ENCODE data around the gene SMKR1.

SMKR1 gene

DNA sequence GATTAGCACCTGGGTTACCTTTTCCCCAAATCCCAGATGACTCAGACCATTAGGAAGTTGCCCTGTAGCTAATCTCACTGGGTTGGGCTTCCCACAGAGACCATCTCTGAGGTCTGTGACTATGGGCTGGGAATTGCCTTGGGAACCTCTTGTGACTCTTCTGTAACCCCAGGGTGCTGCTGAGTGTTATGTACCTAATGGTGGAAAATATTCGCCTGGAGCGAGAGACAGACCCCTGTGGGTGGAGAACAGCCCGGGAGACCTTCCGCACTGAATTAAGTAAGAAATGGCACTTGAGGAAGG, 48.1 kb upstream of the SMKR1 start:
- TF ChIP-seq, protein P1, sequence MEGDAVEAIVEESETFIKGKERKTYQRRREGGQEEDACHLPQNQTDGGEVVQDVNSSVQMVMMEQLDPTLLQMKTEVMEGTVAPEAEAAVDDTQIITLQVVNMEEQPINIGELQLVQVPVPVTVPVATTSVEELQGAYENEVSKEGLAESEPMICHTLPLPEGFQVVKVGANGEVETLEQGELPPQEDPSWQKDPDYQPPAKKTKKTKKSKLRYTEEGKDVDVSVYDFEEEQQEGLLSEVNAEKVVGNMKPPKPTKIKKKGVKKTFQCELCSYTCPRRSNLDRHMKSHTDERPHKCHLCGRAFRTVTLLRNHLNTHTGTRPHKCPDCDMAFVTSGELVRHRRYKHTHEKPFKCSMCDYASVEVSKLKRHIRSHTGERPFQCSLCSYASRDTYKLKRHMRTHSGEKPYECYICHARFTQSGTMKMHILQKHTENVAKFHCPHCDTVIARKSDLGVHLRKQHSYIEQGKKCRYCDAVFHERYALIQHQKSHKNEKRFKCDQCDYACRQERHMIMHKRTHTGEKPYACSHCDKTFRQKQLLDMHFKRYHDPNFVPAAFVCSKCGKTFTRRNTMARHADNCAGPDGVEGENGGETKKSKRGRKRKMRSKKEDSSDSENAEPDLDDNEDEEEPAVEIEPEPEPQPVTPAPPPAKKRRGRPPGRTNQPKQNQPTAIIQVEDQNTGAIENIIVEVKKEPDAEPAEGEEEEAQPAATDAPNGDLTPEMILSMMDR (IDR thresholded peaks at IDR 0.05; ENCODE audit: borderline replicate concordance, extremely low read depth, low read length, poor library complexity, severe bottlenecking), result no peak
- no peak for TF ChIP-seq EZH2 (IDR thresholded peaks at IDR 0.05; ENCODE audit: borderline replicate concordance, low read depth, low read length, severe bottlenecking)
- Histone ChIP-seq H3K9ac (ENCODE audit: low read depth, low read length) (no peak overlapping the region), H3K4me2 (ENCODE audit: insufficient read depth, low read length) (no peak overlapping the region), H3K36me3 (ENCODE audit: insufficient read depth, low read length) (peaks cover 44% of the 10 kb centered on the region), H3K27ac (ENCODE audit: low read length) (no peak overlapping the region), H2AFZ (ENCODE audit: low read depth, low read length) (no peak overlapping the region), H4K20me1 (ENCODE audit: insufficient read depth, low read length) (no peaks in the 10 kb centered on the region), H3K4me3 (ENCODE audit: low read depth in 1 of 2, low read length in 2 of 2) (no peak overlapping the region), H3K4me1 (ENCODE audit: insufficient read depth, low read length) (no peaks in the 10 kb centered on the region), H3K79me2 (ENCODE audit: insufficient read depth, low read length) (no peaks in the 10 kb centered on the region), H3K9me3 (ENCODE audit: insufficient read depth, low read length, severe bottlenecking) (no peaks in the 10 kb centered on the region), H3K27me3 (ENCODE audit: insufficient read depth, low read length, poor library complexity) (no peaks in the 10 kb centered on the region)
- DNase-seq, result no peak
- no peak for ATAC-seq (ENCODE audit: insufficient read depth, low read depth)

DNA sequence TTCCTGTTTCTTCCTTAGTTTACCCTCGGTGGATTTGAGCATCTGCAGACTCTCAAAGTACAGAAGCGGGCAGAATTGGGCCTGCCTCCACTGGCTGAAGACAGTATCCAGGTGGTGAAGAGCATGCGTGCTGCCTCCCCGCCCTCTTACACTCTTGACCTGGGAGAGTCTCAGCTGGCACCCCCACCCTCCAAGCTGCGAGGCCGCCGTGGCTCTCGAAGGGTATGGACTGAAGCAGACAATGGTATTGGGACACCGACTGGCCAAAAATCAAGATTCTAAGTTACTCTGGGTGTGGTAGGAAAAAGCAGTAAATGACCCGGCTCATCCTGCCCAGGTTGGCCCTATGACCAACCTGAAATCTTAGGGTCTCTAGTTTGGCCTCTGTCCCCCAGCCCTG, 45.9 kb upstream of the SMKR1 start:
- ATAC-seq (ENCODE audit: insufficient read depth, low read depth) (no peak), DNase-seq (no peak)
- H3K36me3 ChIP-seq (ENCODE audit: insufficient read depth, low read length), result peaks cover 56% of the 10 kb centered on the region
- H3K9me3 ChIP-seq (ENCODE audit: insufficient read depth, low read length, severe bottlenecking), result no peaks in the 10 kb centered on the region
- no peak overlapping the region for H2AFZ ChIP-seq (ENCODE audit: low read depth, low read length)
- H3K27ac ChIP-seq (ENCODE audit: low read length), result no peak overlapping the region
- H3K9ac ChIP-seq (ENCODE audit: low read depth, low read length), result no peak overlapping the region
- no peak overlapping the region for H3K4me3 ChIP-seq (ENCODE audit: low read depth in 1 of 2, low read length in 2 of 2)
- no peaks in the 10 kb centered on the region for H3K27me3 ChIP-seq (ENCODE audit: insufficient read depth, low read length, poor library complexity)
- TF ChIP-seq, protein P1 (IDR thresholded peaks at IDR 0.05; ENCODE audit: borderline replicate concordance, extremely low read depth, low read length, poor library complexity, severe bottlenecking), result no peak
- H3K4me2 ChIP-seq (ENCODE audit: insufficient read depth, low read length), result no peak overlapping the region
- H3K79me2 ChIP-seq (ENCODE audit: insufficient read depth, low read length), result no peaks in the 10 kb centered on the region
- H3K4me1 ChIP-seq (ENCODE audit: insufficient read depth, low read length), result no peaks in the 10 kb centered on the region
- H4K20me1 ChIP-seq (ENCODE audit: insufficient read depth, low read length), result no peaks in the 10 kb centered on the region

DNA sequence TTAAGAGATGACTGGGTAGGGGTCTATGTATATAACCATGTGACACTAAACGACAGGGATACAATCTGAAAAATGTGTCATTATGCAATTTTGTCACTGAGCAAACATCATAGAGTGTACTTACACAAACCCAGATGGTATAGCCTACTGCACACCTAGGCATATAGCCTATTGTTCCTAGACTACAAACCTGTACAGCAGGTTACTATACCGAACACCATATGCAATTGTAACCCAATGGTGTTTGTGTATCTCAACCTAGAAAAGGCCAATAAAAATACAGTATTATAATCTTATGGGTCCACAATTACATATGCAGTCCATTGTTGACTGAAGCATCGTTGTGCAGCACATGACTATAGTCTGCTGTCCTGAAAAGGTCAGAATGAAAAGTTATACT, 45.2 kb upstream of the SMKR1 start:
- no peaks in the 10 kb centered on the region for H3K4me1 ChIP-seq (ENCODE audit: insufficient read depth, low read length)
- no peaks in the 10 kb centered on the region for H4K20me1 ChIP-seq (ENCODE audit: insufficient read depth, low read length)
- H3K36me3 ChIP-seq (ENCODE audit: insufficient read depth, low read length), result peaks cover 50% of the 10 kb centered on the region

More for the DNA sequence above, 45.2 kb upstream of the SMKR1 start:
- Histone ChIP-seq H3K27ac (ENCODE audit: low read length) (no peak overlapping the region), H3K9ac (ENCODE audit: low read depth, low read length) (no peak overlapping the region), H2AFZ (ENCODE audit: low read depth, low read length) (no peak overlapping the region), H3K4me3 (ENCODE audit: low read depth in 1 of 2, low read length in 2 of 2) (no peak overlapping the region), H3K9me3 (ENCODE audit: insufficient read depth, low read length, severe bottlenecking) (no peaks in the 10 kb centered on the region), H3K4me2 (ENCODE audit: insufficient read depth, low read length) (no peak overlapping the region), H3K79me2 (ENCODE audit: insufficient read depth, low read length) (no peaks in the 10 kb centered on the region), H3K27me3 (ENCODE audit: insufficient read depth, low read length, poor library complexity) (no peaks in the 10 kb centered on the region)
- DNase-seq (no peak), ATAC-seq (ENCODE audit: insufficient read depth, low read depth) (no peak)
- TF ChIP-seq, protein P1 (IDR thresholded peaks at IDR 0.05; ENCODE audit: borderline replicate concordance, extremely low read depth, low read length, poor library complexity, severe bottlenecking), result no peak
- TF ChIP-seq EZH2 (IDR thresholded peaks at IDR 0.05; ENCODE audit: borderline replicate concordance, low read depth, low read length, severe bottlenecking), result no peak

All from DND-41 (cell line).